NCI-H1694 treated with DMSO at 0.1 percent for 48 hours (cell line): ENCODE data around the gene CCNT2.
A peak's percentile ranks its signal among the peaks of the same experiment; 100 is the strongest.
"Not testable (repeated sequence)": the region's sequence is repeated elsewhere in the genome, so short reads cannot be mapped to it uniquely, and the experiment has no call there.

Source experiments
- DNase-seq: peaks from one replicate; lab custom pipeline; 2025; lab: John Stamatoyannopoulos, UW

Gene CCNT2

GRCh38 chr2:134918526-134919340, at the start of gene CCNT2:
Gene CCNT2 (plus strand): TSS chr2:134918822. CDS start chr2:134918855, 33 bp downstream.
- peak; percentile 98 for DNase-seq

- no peak for DNase-seq
Measured at GRCh38 chr2:134869946-134870736, 48.5 kb upstream of the CCNT2 start.

GRCh38 chr2:134873152-134873551, 45.5 kb upstream of the CCNT2 start:
- DNase-seq = no peak

GRCh38 chr2:134875309-134875708, 43.3 kb upstream of the CCNT2 start:
- no peak for DNase-seq

GRCh38 chr2:134882773-134883172, 35.8 kb upstream of the CCNT2 start:
- no peak for DNase-seq

- DNase-seq = no peak
Measured at GRCh38 chr2:134883552-134884293, 34.9 kb upstream of the CCNT2 start.

- no peak for DNase-seq
Measured at GRCh38 chr2:134884435-134884834, 34.2 kb upstream of the CCNT2 start.

GRCh38 chr2:134892282-134893035, 26.2 kb upstream of the CCNT2 start:
- no peak for DNase-seq

GRCh38 chr2:134897932-134898331, 20.7 kb upstream of the CCNT2 start:
- DNase-seq = peak; percentile 37

GRCh38 chr2:134899204-134899603, 19.4 kb upstream of the CCNT2 start:
- DNase-seq = no peak

- no peak for DNase-seq
Measured at GRCh38 chr2:134900151-134900550, 18.5 kb upstream of the CCNT2 start.

GRCh38 chr2:134903701-134904100, 14.9 kb upstream of the CCNT2 start:
- DNase-seq = not testable (repeated sequence)

GRCh38 chr2:134905168-134905567, 13.5 kb upstream of the CCNT2 start:
- DNase-seq = no peak

- DNase-seq = no peak
Measured at GRCh38 chr2:134906726-134907125, 11.9 kb upstream of the CCNT2 start.

- not testable (repeated sequence) for DNase-seq
Measured at GRCh38 chr2:134907441-134908116, 11.0 kb upstream of the CCNT2 start.

GRCh38 chr2:134910763-134911399, 7.7 kb upstream of the CCNT2 start:
- DNase-seq = no peak

- DNase-seq = no peak
Measured at GRCh38 chr2:134911400-134911785, 7.2 kb upstream of the CCNT2 start.

GRCh38 chr2:134912361-134912760, 6.3 kb upstream of the CCNT2 start:
- no peak for DNase-seq

- DNase-seq = no peak
Measured at GRCh38 chr2:134917360-134917865, 1.2 kb upstream of the CCNT2 start.

- no peak for DNase-seq
Measured at GRCh38 chr2:134917888-134918525, 615 bp upstream of the CCNT2 start.
